ENCODE results near the gene SLC25A48.

SLC25A48 gene

DNA sequence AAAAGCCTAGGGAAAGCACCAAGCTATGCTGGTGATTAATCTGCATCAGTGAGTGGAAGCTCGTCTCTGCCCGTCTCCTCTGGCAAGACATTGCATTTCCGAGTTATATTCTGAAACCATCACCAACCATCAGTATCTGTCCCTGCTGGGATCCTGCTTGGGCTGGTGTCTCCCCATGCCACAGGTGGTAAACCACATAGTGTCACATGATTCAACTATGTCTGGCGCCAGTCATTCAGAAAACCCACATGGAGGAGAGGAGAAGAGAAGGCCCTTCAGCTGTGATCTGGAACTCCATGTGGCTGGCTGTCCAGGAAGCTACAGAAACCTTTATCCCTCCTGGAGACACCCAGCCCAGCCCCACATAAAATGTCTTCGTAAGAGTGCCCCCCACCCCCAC lies 56.4 kb downstream of the SLC25A48 start:
- TF ChIP-seq, protein P1, sequence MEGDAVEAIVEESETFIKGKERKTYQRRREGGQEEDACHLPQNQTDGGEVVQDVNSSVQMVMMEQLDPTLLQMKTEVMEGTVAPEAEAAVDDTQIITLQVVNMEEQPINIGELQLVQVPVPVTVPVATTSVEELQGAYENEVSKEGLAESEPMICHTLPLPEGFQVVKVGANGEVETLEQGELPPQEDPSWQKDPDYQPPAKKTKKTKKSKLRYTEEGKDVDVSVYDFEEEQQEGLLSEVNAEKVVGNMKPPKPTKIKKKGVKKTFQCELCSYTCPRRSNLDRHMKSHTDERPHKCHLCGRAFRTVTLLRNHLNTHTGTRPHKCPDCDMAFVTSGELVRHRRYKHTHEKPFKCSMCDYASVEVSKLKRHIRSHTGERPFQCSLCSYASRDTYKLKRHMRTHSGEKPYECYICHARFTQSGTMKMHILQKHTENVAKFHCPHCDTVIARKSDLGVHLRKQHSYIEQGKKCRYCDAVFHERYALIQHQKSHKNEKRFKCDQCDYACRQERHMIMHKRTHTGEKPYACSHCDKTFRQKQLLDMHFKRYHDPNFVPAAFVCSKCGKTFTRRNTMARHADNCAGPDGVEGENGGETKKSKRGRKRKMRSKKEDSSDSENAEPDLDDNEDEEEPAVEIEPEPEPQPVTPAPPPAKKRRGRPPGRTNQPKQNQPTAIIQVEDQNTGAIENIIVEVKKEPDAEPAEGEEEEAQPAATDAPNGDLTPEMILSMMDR (IDR thresholded peaks at IDR 0.05; ENCODE audit: extremely low read depth, missing control alignments) = no peak
- DNase-seq (ENCODE audit: low spot score) = no peak

DNA sequence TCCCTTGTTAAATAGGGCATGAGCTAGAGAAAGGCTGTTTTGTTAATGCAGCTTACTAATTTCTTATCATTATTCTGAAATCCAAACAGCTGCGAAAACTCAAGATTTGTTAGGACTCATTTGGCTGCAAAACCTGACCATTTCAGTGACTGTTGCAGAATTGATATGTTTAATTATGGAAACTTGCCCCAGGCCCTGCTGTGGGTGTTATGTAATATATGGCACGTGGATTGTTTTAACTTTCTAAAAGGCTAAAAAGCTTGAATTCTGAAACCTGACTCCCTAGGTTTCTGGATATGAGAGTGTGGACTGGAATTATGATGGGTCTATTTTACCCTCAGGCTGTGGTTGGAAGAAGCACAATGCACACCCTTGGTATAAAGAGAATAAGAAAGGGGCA lies 56.8 kb downstream of the SLC25A48 start:
- DNase-seq (ENCODE audit: low spot score) = no peak
- TF ChIP-seq, protein P1 (IDR thresholded peaks at IDR 0.05; ENCODE audit: extremely low read depth, missing control alignments) = no peak

DNA sequence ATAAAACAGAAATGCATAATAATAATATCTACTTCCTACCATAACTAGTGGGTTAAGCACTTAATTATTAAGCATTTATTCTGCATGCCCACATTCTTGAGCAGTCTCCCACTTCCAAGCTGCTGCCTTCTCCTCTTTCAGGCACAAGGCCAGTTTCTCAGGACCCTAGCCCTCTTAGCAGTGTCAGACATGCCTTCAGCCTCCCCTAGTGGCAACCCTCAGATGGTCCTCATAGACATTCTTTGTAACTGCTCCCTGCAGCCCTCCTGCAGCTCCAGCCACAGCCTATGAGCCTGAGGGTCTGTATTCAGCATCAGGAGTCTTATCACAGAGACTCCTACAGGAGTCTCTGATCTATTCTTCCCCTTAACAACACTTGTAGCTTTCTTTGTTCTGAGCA lies 57.3 kb downstream of the SLC25A48 start:
- TF ChIP-seq, protein P1 (IDR thresholded peaks at IDR 0.05; ENCODE audit: extremely low read depth, missing control alignments) = no peak
- DNase-seq (ENCODE audit: low spot score) = no peak

DNA sequence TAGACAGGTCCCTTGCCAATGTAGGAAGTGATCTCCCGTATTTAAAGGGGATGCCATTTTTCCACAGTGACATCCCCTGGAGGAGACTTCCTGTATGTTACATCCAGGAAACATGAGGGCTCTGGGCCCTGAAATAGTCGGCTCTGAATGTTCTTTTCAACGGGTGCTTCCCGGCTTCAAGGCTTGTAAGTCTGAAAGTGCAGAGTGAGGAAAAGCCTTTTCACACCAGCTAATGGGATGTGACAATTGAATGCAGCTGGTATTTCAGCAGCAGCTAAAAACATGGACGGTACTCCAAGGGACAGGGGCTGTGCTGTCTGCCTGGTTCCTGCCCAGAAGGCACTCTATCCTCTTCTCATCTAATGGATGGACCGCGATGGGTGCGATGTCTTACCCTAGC lies 59.8 kb downstream of the SLC25A48 start:
- TF ChIP-seq, protein P1 (IDR thresholded peaks at IDR 0.05; ENCODE audit: extremely low read depth, missing control alignments) = no peak
- no peak for DNase-seq (ENCODE audit: low spot score)

DNA sequence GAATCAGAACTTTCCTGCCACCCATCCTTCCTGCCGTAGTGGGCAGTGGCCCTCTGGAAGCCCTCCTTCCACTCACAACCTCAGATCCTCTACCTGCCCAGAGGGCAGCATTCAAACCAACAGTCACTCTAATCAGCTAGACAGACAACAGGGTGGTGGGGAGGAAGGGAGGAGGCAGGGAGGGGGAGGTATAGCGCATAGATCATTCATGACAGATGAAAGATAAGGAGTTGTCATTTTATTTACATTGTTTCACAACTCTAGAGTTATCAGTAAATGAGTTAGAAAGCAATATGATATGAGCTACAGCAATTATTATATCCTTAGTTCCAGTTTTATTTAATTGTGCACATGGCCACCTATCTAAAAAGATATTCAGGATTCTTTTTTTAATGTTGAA lies 60.3 kb downstream of the SLC25A48 start:
- no peak for DNase-seq (ENCODE audit: low spot score)
- TF ChIP-seq, protein P1 (IDR thresholded peaks at IDR 0.05; ENCODE audit: extremely low read depth, missing control alignments) = no peak

DNA sequence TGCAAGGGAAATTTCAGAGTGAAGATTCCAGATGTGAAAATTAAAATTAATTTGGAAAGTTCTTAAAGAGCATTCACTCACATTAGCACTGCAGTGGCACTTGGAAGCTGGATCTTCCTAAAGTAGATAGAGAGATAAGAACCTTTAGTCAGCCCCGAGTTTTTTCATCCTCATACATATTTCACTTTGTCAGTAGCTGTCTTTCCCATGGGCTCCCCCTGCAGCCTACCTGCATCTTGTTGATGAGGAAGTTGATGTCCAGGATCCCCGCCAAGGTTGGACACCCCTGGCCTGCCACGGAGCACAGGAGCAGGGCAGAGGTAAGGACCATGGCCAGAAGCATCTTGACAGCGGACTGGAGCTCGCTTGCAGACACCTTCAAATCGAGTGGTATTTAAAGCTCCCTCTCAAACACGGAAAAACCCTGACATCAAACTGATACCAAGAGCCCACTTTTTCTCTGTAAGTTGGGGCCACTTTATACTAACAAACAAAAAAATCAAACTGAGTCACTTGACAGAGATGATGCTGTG lies 61.1 kb downstream of the SLC25A48 start, which contains the start of gene IL9:
Gene IL9, minus strand, starts transcription at position 368 of the 533 bp plus-strand sequence. Its CDS starts 25 bp downstream, at position 343.
- no peak for DNase-seq (ENCODE audit: low spot score)
- TF ChIP-seq, protein P1 (IDR thresholded peaks at IDR 0.05; ENCODE audit: extremely low read depth, missing control alignments) = no peak

DNA sequence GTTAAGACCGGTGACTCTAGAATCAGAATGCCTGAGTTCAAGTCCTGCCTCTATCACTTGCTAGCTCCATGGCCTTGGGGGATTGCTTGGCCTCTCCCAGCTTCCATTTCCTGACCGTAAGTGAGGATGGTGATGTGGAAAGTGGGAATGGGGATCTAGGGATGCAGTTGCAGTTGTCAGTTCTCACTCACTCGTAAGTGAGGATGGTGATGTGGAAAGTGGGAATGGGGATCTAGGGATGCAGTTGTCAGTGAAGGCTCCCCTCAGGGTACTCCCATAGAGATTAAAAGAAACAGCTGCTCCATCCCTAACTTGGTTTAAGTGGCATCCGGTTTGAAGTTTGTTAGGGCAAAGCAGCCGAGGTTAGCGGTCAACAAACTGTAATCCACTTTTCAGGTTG lies 64.2 kb downstream of the SLC25A48 start:
- TF ChIP-seq, protein P1 (IDR thresholded peaks at IDR 0.05; ENCODE audit: extremely low read depth, missing control alignments) = no peak
- no peak for DNase-seq (ENCODE audit: low spot score)
